OCI-LY3 (cell line): ENCODE data around the gene ASTN2.

Source experiments
- H2AFZ ChIP-seq: fragments of 200-600, 300-600 bp; shearing (Covaris generic); 2 replicates; pipeline ENCODE4 v1.6.0; 2014; ENCODE audit warnings: antibody characterized with exemption, low read depth, low read length
- H3K27ac ChIP-seq: fragments of 200-600, 300-600 bp; sonication (generic); 2 replicates; pipeline ENCODE4 v1.5.1; 2014; ENCODE audit warnings: mild to moderate bottlenecking, low read length, moderate library complexity, mixed read lengths
- H3K27me3 ChIP-seq: fragments of 200-600, 300-600 bp; sonication (generic); 2 replicates; pipeline ENCODE4 v1.6.1; 2014; ENCODE audit warnings: low read depth, low read length, mixed read lengths
- H3K36me3 ChIP-seq: fragments of 200-600, 300-600 bp; sonication (generic); replicated peaks from 2 replicates; pipeline ENCODE3; 2014; ENCODE audit warnings: low read depth, low read length, mixed read lengths
- H3K4me1 ChIP-seq: fragments of 300-600, 200-600 bp; sonication (generic); 2 replicates; pipeline ENCODE4 v1.6.1; 2014; ENCODE audit warnings: low read length, mixed read lengths
- H3K4me2 ChIP-seq: fragments of 200-600, 300-600 bp; sonication (generic); 2 replicates; pipeline ENCODE4 v1.6.1; 2014; ENCODE audit warnings: low read length, mixed read lengths
- H3K4me3 ChIP-seq: fragments of 300-600, 200-600 bp; sonication (generic); 2 replicates; pipeline ENCODE4 v1.5.1; 2014; ENCODE audit warnings: antibody characterized with exemption, mild to moderate bottlenecking, low read length, moderate library complexity
- H3K79me2 ChIP-seq: fragments of 300-600, 200-600 bp; shearing (Covaris generic); 2 replicates; pipeline ENCODE4 v1.6.1; 2014; ENCODE audit warnings: mild to moderate bottlenecking, low read length, mixed read lengths
- H3K9ac ChIP-seq: fragments of 300-600, 200-600 bp; shearing (Covaris generic); 2 replicates; pipeline ENCODE4 v1.6.0; 2014; ENCODE audit warnings: mild to moderate bottlenecking, low read length, moderate library complexity
- H3K9me3 ChIP-seq: fragments of 200-600, 300-600 bp; shearing (Covaris generic); 2 replicates; pipeline ENCODE4 v1.6.1; 2014; ENCODE audit warnings: low read length, mixed read lengths; ENCODE audit not compliant: insufficient read depth
- H4K20me1 ChIP-seq: fragments of 200-600, 300-600 bp; sonication (generic); 2 replicates; pipeline ENCODE4 v1.6.1; 2016; ENCODE audit warnings: low read length, mixed read lengths; ENCODE audit not compliant: insufficient read depth
- CTCF ChIP-seq: fragments of 200-600, 300-600 bp; sonication (generic); IDR thresholded peaks from 2 replicates; pipeline ENCODE4 v1.5.1; 2014; ENCODE audit warnings: antibody characterized with exemption, low read length, low read depth
- EZH2phosphoT487 ChIP-seq: fragments of 200-600 bp; shearing (Covaris generic); IDR thresholded peaks from 2 replicates; pipeline ENCODE4 v1.6.1; 2018; ENCODE audit warnings: antibody characterized with exemption, mixed run types, low read depth

Gene ASTN2

DNA sequence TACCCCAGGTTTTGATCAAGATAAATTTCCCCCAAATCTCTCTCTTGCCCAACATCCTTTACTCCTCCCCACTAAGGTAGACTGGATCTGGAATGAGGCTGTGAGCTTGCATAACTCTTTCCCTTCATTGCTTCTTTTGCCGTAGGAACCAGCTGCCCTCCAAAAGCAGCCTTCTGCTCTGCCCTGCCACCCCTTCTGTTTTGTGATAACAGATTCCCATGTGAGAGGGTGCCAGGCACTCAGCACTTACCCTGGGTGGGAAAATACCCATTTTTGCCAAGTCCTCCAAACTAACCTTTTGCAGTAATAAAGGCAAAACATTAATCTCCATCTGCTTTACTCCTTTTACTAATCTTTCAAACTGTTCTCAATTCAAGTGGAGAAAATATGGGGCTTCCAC is 182.6 kb downstream of the ASTN2 start:
- H3K4me1 ChIP-seq, result no peaks in the 10 kb centered on the region
- H3K79me2 ChIP-seq, result no peaks in the 10 kb centered on the region
- H3K4me3 ChIP-seq, result no peak overlapping the region
- H3K36me3 ChIP-seq, result no peaks in the 10 kb centered on the region
- no peaks in the 10 kb centered on the region for H3K9me3 ChIP-seq
- H4K20me1 ChIP-seq, result no peaks in the 10 kb centered on the region
- H3K27ac ChIP-seq, result no peak overlapping the region
- H2AFZ ChIP-seq, result no peak overlapping the region
- no peak overlapping the region for H3K4me2 ChIP-seq
- TF ChIP-seq CTCF (no peak), EZH2phosphoT487 (no peak)
- H3K27me3 ChIP-seq, result 0 out of 2 replicates have a peak, but pooled peaks cover 8% of the 10 kb centered on the region
- H3K9ac ChIP-seq, result no peak overlapping the region

- Histone ChIP-seq H3K27me3 (0 out of 2 replicates have a peak, but pooled peaks cover 8% of the 10 kb centered on the region), H3K27ac (no peak overlapping the region), H2AFZ (no peak overlapping the region), H3K79me2 (no peaks in the 10 kb centered on the region), H3K9me3 (no peaks in the 10 kb centered on the region), H4K20me1 (no peaks in the 10 kb centered on the region), H3K9ac (no peak overlapping the region), H3K4me1 (no peaks in the 10 kb centered on the region), H3K4me3 (no peak overlapping the region), H3K36me3 (no peaks in the 10 kb centered on the region), H3K4me2 (no peak overlapping the region)
- TF ChIP-seq EZH2phosphoT487, result no peak
- TF ChIP-seq CTCF, result no peak
These were observed 183.8 kb downstream of the ASTN2 start for GRCh38 chr9:117231012-117231411.

- no peaks in the 10 kb centered on the region for H3K4me1 ChIP-seq
- TF ChIP-seq CTCF (no peak), EZH2phosphoT487 (no peak)
- no peak overlapping the region for H3K27ac ChIP-seq
- no peak overlapping the region for H3K4me3 ChIP-seq
- no peaks in the 10 kb centered on the region for H3K36me3 ChIP-seq
- no peak overlapping the region for H3K4me2 ChIP-seq
- no peaks in the 10 kb centered on the region for H3K9me3 ChIP-seq
- no peaks in the 10 kb centered on the region for H3K79me2 ChIP-seq
- no peak overlapping the region for H2AFZ ChIP-seq
- H3K27me3 ChIP-seq, result no peaks in the 10 kb centered on the region
- no peaks in the 10 kb centered on the region for H4K20me1 ChIP-seq
- no peak overlapping the region for H3K9ac ChIP-seq
These were observed 190.2 kb downstream of the ASTN2 start for GRCh38 chr9:117224695-117225094.

GRCh38 chr9:117218951-117219350 is 195.9 kb downstream of the ASTN2 start:
- Histone ChIP-seq H3K27ac (no peak overlapping the region), H3K36me3 (no peaks in the 10 kb centered on the region)

More at GRCh38 chr9:117218951-117219350, 195.9 kb downstream of the ASTN2 start:
- H3K9me3 ChIP-seq, result no peaks in the 10 kb centered on the region
- no peaks in the 10 kb centered on the region for H3K4me1 ChIP-seq
- no peak overlapping the region for H3K9ac ChIP-seq
- no peak overlapping the region for H2AFZ ChIP-seq
- no peak overlapping the region for H3K4me2 ChIP-seq
- H3K4me3 ChIP-seq, result no peak overlapping the region
- H3K79me2 ChIP-seq, result no peaks in the 10 kb centered on the region
- TF ChIP-seq CTCF, result no peak
- H3K27me3 ChIP-seq, result no peaks in the 10 kb centered on the region
- H4K20me1 ChIP-seq, result no peaks in the 10 kb centered on the region
